ENCODE results near the gene MBD5.
A peak's percentile ranks its signal among the peaks of the same experiment; 100 is the strongest.
"Not testable (repeated sequence)": the region's sequence is repeated elsewhere in the genome, so short reads cannot be mapped to it uniquely, and the experiment has no call there.

The MBD5 gene

DNA sequence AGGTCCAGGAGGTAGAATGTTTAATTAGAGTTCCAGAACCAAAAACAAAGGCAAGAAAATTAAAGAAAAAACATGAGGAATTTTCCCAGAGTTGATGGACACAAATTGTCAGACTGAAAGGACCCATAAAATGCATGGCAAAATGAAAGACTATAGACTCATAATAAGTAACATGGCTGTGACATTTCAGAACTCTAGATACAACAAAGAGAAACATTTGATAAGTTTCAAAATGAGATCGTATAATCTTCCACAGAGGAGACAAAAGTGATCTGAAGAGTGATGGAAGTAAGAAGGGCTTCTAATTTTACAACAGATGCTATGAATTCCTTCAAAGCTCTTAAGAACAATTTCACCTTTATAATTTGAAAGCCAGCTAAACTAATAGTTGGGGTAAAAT is 20.8 kb upstream of the MBD5 start:
- H3K27me3 ChIP-seq (ENCODE audit: control insufficient read depth in 1 of 2, insufficient read depth in 2 of 2, low read length in 2 of 2) = no peaks in the 10 kb centered on the region
- H3K4me3 ChIP-seq (ENCODE audit: low read depth in 1 of 2, low read length in 2 of 2) = no peak overlapping the region
- peaks cover 0 to 9% of the 10 kb centered on the region in 2 donors for H3K36me3 ChIP-seq (ENCODE audit: control insufficient read depth in 1 of 2, insufficient read depth in 2 of 2, low read length in 2 of 2)
- H3K27ac ChIP-seq (ENCODE audit: low read depth, low read length) = no peak overlapping the region
- no peak overlapping the region for H3K9ac ChIP-seq (ENCODE audit: low read depth in 1 of 2, low read length in 2 of 2)
- H3K9me3 ChIP-seq (ENCODE audit: control insufficient read depth in 1 of 2, low read length in 2 of 2) = peaks cover 4 to 5% of the 10 kb centered on the region in 2 donors
- no peaks in the 10 kb centered on the region for H3K4me1 ChIP-seq (ENCODE audit: control insufficient read depth in 1 of 2, insufficient read depth in 2 of 2, low read length in 2 of 2)

DNA sequence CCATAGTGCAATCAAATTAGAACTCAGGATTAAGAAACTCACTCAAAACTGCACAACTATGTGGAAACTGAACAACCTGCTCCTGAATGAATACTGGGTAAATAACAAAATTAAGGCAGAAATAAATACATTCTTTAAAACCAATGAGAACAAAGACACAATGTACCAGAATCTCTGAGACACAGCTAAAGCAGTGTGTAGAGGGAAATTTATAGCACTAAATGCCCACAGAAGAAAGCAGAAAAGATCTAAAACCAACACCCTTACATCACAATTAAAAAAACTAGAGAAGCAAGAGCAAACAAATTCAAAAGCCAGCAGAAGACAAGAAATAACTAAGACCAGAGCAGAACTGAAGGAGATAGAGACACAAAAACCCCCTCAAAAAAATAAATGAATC is 18.5 kb upstream of the MBD5 start:
- not testable (repeated sequence) for H3K9ac ChIP-seq (ENCODE audit: low read depth in 1 of 2, low read length in 2 of 2); H3K36me3 ChIP-seq (ENCODE audit: control insufficient read depth in 1 of 2, insufficient read depth in 2 of 2, low read length in 2 of 2); H3K9me3 ChIP-seq (ENCODE audit: control insufficient read depth in 1 of 2, low read length in 2 of 2); H3K4me1 ChIP-seq (ENCODE audit: control insufficient read depth in 1 of 2, insufficient read depth in 2 of 2, low read length in 2 of 2); H3K4me3 ChIP-seq (ENCODE audit: low read depth in 1 of 2, low read length in 2 of 2); H3K27me3 ChIP-seq (ENCODE audit: control insufficient read depth in 1 of 2, insufficient read depth in 2 of 2, low read length in 2 of 2); H3K27ac ChIP-seq (ENCODE audit: low read depth, low read length)

DNA sequence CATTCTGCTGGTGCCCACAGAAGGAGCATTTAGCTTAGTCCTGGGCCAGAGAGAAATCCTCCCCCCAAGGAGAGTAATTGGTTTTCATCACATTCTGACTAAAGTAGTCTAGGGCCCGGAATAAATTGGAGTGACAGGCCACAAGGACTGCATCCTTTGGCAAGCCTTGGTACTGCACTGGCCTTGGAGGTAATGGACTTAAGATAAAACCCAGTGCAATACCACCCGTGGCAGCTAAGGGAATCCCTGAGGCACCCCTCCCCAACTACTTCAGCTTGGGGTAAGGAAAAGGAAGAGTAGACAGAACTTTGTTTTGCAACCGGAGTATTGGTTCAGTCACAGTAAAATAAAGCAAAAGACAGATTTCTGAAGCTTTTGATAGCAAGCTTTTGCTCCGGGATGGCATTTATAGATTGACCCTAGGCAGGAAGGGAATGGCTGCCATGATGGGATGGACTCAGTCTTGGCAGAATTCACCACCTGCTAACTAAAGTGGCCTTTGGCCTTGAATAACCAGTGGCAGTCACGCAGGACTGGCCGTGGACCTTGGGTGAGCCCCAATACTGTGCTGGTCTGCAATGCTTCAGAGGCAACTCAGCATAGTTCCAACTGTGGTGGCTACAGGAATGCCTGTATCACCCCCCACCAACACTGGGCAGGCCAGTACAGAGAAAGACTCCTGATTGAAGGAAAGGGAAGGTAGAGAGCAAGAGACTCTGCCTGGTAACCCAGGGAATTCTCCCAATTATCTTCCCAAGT is 14.5 kb upstream of the MBD5 start:
- Histone ChIP-seq H3K4me3 (ENCODE audit: low read depth in 1 of 2, low read length in 2 of 2) (no peak overlapping the region), H3K9ac (ENCODE audit: low read depth in 1 of 2, low read length in 2 of 2) (no peak overlapping the region), H3K4me1 (ENCODE audit: control insufficient read depth in 1 of 2, insufficient read depth in 2 of 2, low read length in 2 of 2) (no peaks in the 10 kb centered on the region), H3K27ac (ENCODE audit: low read depth, low read length) (no peak overlapping the region), H3K27me3 (ENCODE audit: control insufficient read depth in 1 of 2, insufficient read depth in 2 of 2, low read length in 2 of 2) (no peaks in the 10 kb centered on the region), H3K36me3 (ENCODE audit: control insufficient read depth in 1 of 2, insufficient read depth in 2 of 2, low read length in 2 of 2) (no peaks in the 10 kb centered on the region), H3K9me3 (ENCODE audit: control insufficient read depth in 1 of 2, low read length in 2 of 2) (no peaks in the 10 kb centered on the region)

DNA sequence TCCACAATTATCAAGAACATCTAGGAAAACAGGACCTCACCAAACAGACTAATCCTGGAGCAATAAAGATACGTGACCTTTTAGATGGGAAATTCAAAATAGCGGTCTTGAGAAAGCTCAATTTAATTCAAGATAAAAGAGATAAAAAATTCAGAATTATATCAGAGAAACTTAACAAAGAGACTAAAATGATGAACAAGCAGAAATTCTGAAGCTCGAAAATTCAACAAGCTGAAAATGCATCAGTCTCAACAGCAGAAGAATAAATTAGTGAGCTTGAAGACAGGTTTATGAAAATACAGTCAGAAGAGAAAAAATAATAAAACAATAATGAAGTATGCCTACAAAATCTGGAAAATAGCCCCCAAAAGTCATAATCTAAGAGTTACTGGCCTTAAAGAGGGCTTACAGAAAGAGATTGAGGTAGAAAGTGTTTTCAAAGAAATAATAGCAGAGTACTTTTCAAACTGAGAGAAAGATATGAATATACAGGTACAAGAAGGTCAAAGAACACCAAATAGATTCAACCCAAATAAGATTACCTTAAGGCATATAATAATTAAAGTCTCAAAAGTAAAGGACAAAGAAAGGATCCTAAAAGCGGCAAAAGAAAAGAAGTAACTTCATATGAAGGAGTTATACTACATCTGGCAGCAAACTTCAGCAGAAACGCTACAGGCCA is 13.5 kb upstream of the MBD5 start:
- Histone ChIP-seq H3K4me1 (ENCODE audit: control insufficient read depth in 1 of 2, insufficient read depth in 2 of 2, low read length in 2 of 2) (no peaks in the 10 kb centered on the region), H3K4me3 (ENCODE audit: low read depth in 1 of 2, low read length in 2 of 2) (no peak overlapping the region), H3K9me3 (ENCODE audit: control insufficient read depth in 1 of 2, low read length in 2 of 2) (no peaks in the 10 kb centered on the region), H3K9ac (ENCODE audit: low read depth in 1 of 2, low read length in 2 of 2) (no peak overlapping the region), H3K36me3 (ENCODE audit: control insufficient read depth in 1 of 2, insufficient read depth in 2 of 2, low read length in 2 of 2) (no peaks in the 10 kb centered on the region), H3K27me3 (ENCODE audit: control insufficient read depth in 1 of 2, insufficient read depth in 2 of 2, low read length in 2 of 2) (no peaks in the 10 kb centered on the region), H3K27ac (ENCODE audit: low read depth, low read length) (no peak overlapping the region)

DNA sequence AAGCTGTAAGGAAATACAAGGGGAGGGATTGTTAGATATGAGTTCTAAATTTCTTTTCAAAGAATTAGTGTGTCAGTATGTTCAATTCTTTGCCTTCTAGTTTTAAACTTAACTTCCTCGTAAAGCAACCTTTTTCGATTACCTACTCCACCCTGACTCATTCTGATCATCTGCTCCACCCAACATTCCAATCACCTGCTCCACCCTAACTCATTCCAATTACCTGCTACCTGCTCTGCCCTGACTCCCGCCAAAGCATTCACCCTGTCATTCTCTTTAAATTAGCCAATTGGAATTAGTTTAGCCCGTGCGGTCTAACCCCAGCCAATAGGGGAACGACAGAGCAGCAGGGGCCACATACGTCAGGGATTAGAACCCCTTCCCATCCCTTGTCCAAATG is 12.5 kb upstream of the MBD5 start:
- H3K9ac ChIP-seq (ENCODE audit: low read depth in 1 of 2, low read length in 2 of 2); H3K9me3 ChIP-seq (ENCODE audit: control insufficient read depth in 1 of 2, low read length in 2 of 2); H3K4me3 ChIP-seq (ENCODE audit: low read depth in 1 of 2, low read length in 2 of 2); H3K4me1 ChIP-seq (ENCODE audit: control insufficient read depth in 1 of 2, insufficient read depth in 2 of 2, low read length in 2 of 2); H3K27me3 ChIP-seq (ENCODE audit: control insufficient read depth in 1 of 2, insufficient read depth in 2 of 2, low read length in 2 of 2); H3K27ac ChIP-seq (ENCODE audit: low read depth, low read length); H3K36me3 ChIP-seq (ENCODE audit: control insufficient read depth in 1 of 2, insufficient read depth in 2 of 2, low read length in 2 of 2): not testable (repeated sequence)

DNA sequence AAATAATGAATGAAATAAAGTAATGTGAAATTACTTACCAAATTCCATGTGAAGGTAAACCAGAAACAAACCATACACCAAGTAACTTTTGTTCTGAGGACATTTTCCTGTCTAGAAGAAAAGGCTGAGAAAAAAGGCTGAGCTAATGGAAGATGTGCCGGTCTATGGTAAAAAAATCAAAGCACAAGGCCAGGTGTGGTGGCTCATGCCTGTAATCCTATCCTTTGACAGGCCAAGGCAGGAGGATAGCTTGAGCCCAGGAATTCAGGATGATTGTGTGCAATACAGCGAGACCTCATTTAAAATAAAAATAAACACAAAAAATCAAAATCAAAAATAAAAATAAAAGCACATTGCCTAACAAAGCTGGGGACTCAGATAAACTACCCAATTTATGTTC is 7.0 kb upstream of the MBD5 start:
- Histone ChIP-seq H3K27me3 (ENCODE audit: control insufficient read depth in 1 of 2, insufficient read depth in 2 of 2, low read length in 2 of 2) (no peaks in the 10 kb centered on the region), H3K9me3 (ENCODE audit: control insufficient read depth in 1 of 2, low read length in 2 of 2) (no peaks in the 10 kb centered on the region), H3K36me3 (ENCODE audit: control insufficient read depth in 1 of 2, insufficient read depth in 2 of 2, low read length in 2 of 2) (peaks cover 0 to 3% of the 10 kb centered on the region in 2 donors), H3K9ac (ENCODE audit: low read depth in 1 of 2, low read length in 2 of 2) (no peak overlapping the region), H3K4me3 (ENCODE audit: low read depth in 1 of 2, low read length in 2 of 2) (no peak overlapping the region), H3K4me1 (ENCODE audit: control insufficient read depth in 1 of 2, insufficient read depth in 2 of 2, low read length in 2 of 2) (peaks cover 0 to 3% of the 10 kb centered on the region in 2 donors), H3K27ac (ENCODE audit: low read depth, low read length) (no peak overlapping the region)

DNA sequence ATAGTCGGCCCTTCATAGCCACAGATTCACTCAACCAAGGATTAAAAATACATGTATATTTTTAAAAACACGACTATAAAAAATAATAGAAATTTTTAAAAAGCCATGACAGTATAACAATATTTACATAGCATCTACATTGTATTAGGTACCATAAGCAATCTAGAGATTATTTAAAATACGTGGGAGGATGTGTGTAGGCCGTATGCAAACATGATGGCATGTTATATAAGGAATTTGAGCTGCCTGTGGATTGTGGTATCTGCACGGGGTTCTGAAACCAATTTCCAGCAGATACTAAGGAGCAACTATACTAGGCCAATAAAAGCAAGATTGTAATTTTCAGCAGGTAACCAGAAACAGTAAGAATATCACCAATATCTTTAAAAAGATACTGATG is 6.3 kb upstream of the MBD5 start:
- peaks cover 0 to 3% of the 10 kb centered on the region in 2 donors for H3K36me3 ChIP-seq (ENCODE audit: control insufficient read depth in 1 of 2, insufficient read depth in 2 of 2, low read length in 2 of 2)
- H3K9ac ChIP-seq (ENCODE audit: low read depth in 1 of 2, low read length in 2 of 2) = no peak overlapping the region
- H3K27ac ChIP-seq (ENCODE audit: low read depth, low read length) = no peak overlapping the region
- H3K9me3 ChIP-seq (ENCODE audit: control insufficient read depth in 1 of 2, low read length in 2 of 2) = no peaks in the 10 kb centered on the region
- peaks cover 1 to 6% of the 10 kb centered on the region in 2 donors for H3K4me1 ChIP-seq (ENCODE audit: control insufficient read depth in 1 of 2, insufficient read depth in 2 of 2, low read length in 2 of 2)
- no peak overlapping the region for H3K4me3 ChIP-seq (ENCODE audit: low read depth in 1 of 2, low read length in 2 of 2)
- no peaks in the 10 kb centered on the region for H3K27me3 ChIP-seq (ENCODE audit: control insufficient read depth in 1 of 2, insufficient read depth in 2 of 2, low read length in 2 of 2)

DNA sequence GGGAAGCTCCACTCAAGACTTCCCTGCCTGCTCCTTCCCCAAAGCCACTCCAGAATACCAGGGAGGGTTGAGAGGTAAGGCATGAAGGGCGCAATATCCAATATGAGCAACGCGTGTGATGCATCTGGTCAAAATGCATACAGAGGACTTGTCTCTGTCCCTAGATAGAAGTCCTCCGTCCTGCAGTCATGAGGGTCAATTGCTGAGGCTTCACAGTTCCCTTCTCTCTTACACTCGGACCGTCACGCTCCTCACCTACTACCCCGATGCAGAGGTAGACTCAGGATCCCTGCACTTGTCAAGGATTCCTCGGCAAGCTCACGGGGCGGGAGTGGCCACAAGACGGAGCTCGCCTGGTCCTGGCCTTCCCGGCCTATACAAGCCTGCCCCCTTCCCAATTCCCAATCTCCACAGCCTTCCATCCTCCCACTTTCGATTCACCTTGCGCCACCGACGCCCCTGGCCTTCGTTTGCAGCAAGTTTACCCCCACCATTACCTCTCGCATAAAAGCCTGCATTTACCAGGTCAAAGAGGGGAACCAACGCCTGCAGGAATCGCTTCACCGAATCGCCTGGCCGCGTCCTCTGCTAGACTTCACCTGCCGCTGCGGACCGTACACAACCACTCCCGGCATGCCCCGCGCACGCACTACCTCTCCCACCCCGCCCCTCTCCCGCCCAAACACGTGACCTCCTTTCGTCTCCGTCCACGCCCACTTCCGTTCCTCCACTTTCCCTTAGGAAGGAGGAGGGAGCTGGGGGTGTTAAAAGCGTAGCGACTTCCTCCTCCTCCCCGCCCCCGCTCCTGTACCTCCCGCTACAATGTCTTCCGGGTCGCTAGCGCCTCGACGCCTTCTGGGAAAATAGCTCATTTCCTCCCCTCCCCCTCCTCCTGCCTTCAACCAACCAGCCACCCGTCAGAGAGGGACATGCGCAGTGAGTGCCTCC is 506 bp upstream of the MBD5 start, which contains the start of gene ORC4:
ORC4 (minus strand) TSS at position 627 of the 948 bp plus-strand sequence. CDS start 44,779 bp downstream, outside the sequence.
- Histone ChIP-seq H3K9me3 (ENCODE audit: control insufficient read depth in 1 of 2, low read length in 2 of 2) (no peaks in the 10 kb centered on the region), H3K9ac (ENCODE audit: low read depth in 1 of 2, low read length in 2 of 2) (peak within 1 kb of the TSS; percentile 92 to 97), H3K36me3 (ENCODE audit: control insufficient read depth in 1 of 2, insufficient read depth in 2 of 2, low read length in 2 of 2) (peaks cover 0 to 3% of the 10 kb centered on the region in 2 donors), H3K4me3 (ENCODE audit: low read depth in 1 of 2, low read length in 2 of 2) (peak within 1 kb of the TSS; percentile 93 to 96), H3K27me3 (ENCODE audit: control insufficient read depth in 1 of 2, insufficient read depth in 2 of 2, low read length in 2 of 2) (no peaks in the 10 kb centered on the region), H3K27ac (ENCODE audit: low read depth, low read length) (peak within 1 kb of the TSS; percentile 88), H3K4me1 (ENCODE audit: control insufficient read depth in 1 of 2, insufficient read depth in 2 of 2, low read length in 2 of 2) (peaks cover 11 to 22% of the 10 kb centered on the region in 2 donors)

DNA sequence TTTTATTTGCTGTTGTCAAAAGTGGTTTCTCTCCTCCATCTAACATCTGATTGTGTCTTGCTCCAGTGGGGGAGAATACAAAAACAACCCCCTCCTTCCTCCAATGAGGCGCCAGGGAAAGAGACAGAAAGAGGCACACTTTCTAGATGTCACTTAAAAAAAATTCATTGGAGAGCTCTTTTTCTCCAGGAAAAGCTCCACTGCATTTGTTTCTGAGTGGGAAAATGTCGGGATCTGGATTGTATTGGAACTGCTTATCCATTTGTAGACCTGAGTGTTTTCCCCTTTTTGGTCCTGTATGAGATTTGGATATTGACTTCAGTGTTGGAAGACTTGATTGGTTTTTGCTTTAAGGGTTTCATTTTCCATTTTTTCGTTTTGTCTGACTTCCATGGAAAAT is 995 bp downstream of the MBD5 start:
- H3K9ac ChIP-seq (ENCODE audit: low read depth in 1 of 2, low read length in 2 of 2) = peak overlapping the region; percentile 92 to 97
- H3K27ac ChIP-seq (ENCODE audit: low read depth, low read length) = peak overlapping the region; percentile 88
- no peaks in the 10 kb centered on the region for H3K27me3 ChIP-seq (ENCODE audit: control insufficient read depth in 1 of 2, insufficient read depth in 2 of 2, low read length in 2 of 2)
- H3K4me3 ChIP-seq (ENCODE audit: low read depth in 1 of 2, low read length in 2 of 2) = peak overlapping the region; percentile 93 to 96
- no peaks in the 10 kb centered on the region for H3K36me3 ChIP-seq (ENCODE audit: control insufficient read depth in 1 of 2, insufficient read depth in 2 of 2, low read length in 2 of 2)
- H3K4me1 ChIP-seq (ENCODE audit: control insufficient read depth in 1 of 2, insufficient read depth in 2 of 2, low read length in 2 of 2) = peaks cover 11 to 22% of the 10 kb centered on the region in 2 donors
- no peaks in the 10 kb centered on the region for H3K9me3 ChIP-seq (ENCODE audit: control insufficient read depth in 1 of 2, low read length in 2 of 2)

Measured in duodenal mucosa (tissue), 2 donors.